HepG2 (cell line): ENCODE results near the gene LRRC73. TPM values are rescaled to one million over a fixed set of nuclear protein-coding genes. Genes with fewer than 3 reads are reported as not detected.

Source experiments
- BRCA1 ChIP-seq: sonication (generic); formaldehyde crosslinking; IDR thresholded peaks from 2 replicates; pipeline ENCODE4 v1.4.0; 2020; ENCODE audit warnings: missing genetic modification reagents
- DNMT1 ChIP-seq: sonication (generic); formaldehyde crosslinking; IDR thresholded peaks from 2 replicates; pipeline ENCODE4 v1.5.1; 2020; ENCODE audit warnings: mild to moderate bottlenecking, missing genetic modification reagents
- ETV6 ChIP-seq: sonication (generic); formaldehyde crosslinking; conservative IDR thresholded peaks from 2 replicates; pipeline ENCODE4 v1.4.0; 2020; ENCODE audit warnings: missing genetic modification reagents
- HHEX ChIP-seq: IDR thresholded peaks from 2 replicates; pipeline ENCODE4 v1.6.1; 2016; ENCODE audit warnings: control low read depth
- HOXA7 ChIP-seq: sonication (generic); formaldehyde crosslinking; IDR thresholded peaks from 2 replicates; pipeline ENCODE4 v1.8.1; 2022; ENCODE audit warnings: mild to moderate bottlenecking, missing genetic modification reagents, moderate library complexity
- ISX ChIP-seq: sonication (generic); formaldehyde crosslinking; conservative IDR thresholded peaks from 2 replicates; pipeline ENCODE4 v1.5.0; 2020; ENCODE audit warnings: missing genetic modification reagents
- KDM5B ChIP-seq: sonication (generic); formaldehyde crosslinking; IDR thresholded peaks from 2 replicates; pipeline ENCODE4 v1.4.0; 2020; ENCODE audit warnings: missing genetic modification reagents, mild to moderate bottlenecking, borderline replicate concordance
- LCORL ChIP-seq, 2 experiments: fragments of 450-650 bp in 1 of 2; sonication (generic) in 1 of 2; formaldehyde crosslinking in 1 of 2; IDR thresholded peaks; 2 replicates each; pipeline versions ENCODE4 v1.5.0 to v1.6.1; 2017 to 2020; ENCODE audit warnings: antibody characterized with exemption in 1 of 2, missing genetic modification reagents in 1 of 2
- MIER2 ChIP-seq: IDR thresholded peaks from 2 replicates; pipeline ENCODE4 v1.6.1; 2016; ENCODE audit warnings: missing biosample characterization, missing genetic modification reagents
- ONECUT2 ChIP-seq: sonication (generic); formaldehyde crosslinking; IDR thresholded peaks from 2 replicates; pipeline ENCODE4 v1.4.0; 2020; ENCODE audit warnings: missing genetic modification reagents
- PAF1 ChIP-seq: IDR thresholded peaks from 2 replicates; pipeline ENCODE4 v1.6.1; 2016; ENCODE audit warnings: missing genetic modification reagents, missing compliant biosample characterization
- SMAD1 ChIP-seq: sonication (generic); formaldehyde crosslinking; IDR thresholded peaks from 2 replicates; pipeline ENCODE4 v1.4.0; 2020; ENCODE audit warnings: missing genetic modification reagents, low read depth, mild to moderate bottlenecking, borderline replicate concordance
- XBP1 ChIP-seq: sonication (generic); formaldehyde crosslinking; IDR thresholded peaks from 2 replicates; pipeline ENCODE4 v1.5.0; 2020; ENCODE audit warnings: missing genetic modification reagents
- ZNF232 ChIP-seq: sonication (generic); formaldehyde crosslinking; IDR thresholded peaks from 2 replicates; pipeline ENCODE4 v1.4.0; 2020; ENCODE audit warnings: missing genetic modification reagents, borderline replicate concordance
- ZNF282 ChIP-seq: fragments of 450-650 bp; IDR thresholded peaks from 2 replicates; pipeline ENCODE4 v1.6.1; 2018; ENCODE audit not compliant: partially characterized antibody
- ZNF570 ChIP-seq: sonication (generic); formaldehyde crosslinking; IDR thresholded peaks from 2 replicates; pipeline ENCODE4 v1.4.0; 2020; ENCODE audit warnings: mild to moderate bottlenecking, missing genetic modification reagents, borderline replicate concordance
- ZNF781 ChIP-seq: sonication (generic); formaldehyde crosslinking; IDR thresholded peaks from 2 replicates; pipeline ENCODE4 v1.5.1; 2020; ENCODE audit warnings: borderline replicate concordance, mild to moderate bottlenecking, missing genetic modification reagents; ENCODE audit errors: not compliant biosample characterization
- polyA plus RNA-seq, 8 experiments: library from polyadenylated mRNA; depleted of rRNA in 3 of 8; stranded (reverse) in 7 of 8; unstranded in 1 of 8; fragments of >200 nt; fragmentation: Illumina TruSeq in 4 of 8; extraction: Trizol in 4 of 8; gene quantifications; 2 replicates each; pipeline versions ENCODE4 v1.2.1 to v1.2.3, GENCODE V29; 2011 to 2016; ENCODE audit warnings: low read depth in 4 of 8, missing spikeins in 1 of 8, mixed read lengths in 1 of 8; ENCODE audit not compliant: insufficient read depth in 1 of 8
- total RNA-seq, 5 experiments: library from RNA; depleted of rRNA; stranded (reverse); fragments of >200 nt; fragmentation: Illumina TruSeq; extraction: Trizol; gene quantifications; 2 replicates each; pipeline ENCODE4 v1.2.3, GENCODE V29; 2016; ENCODE audit warnings: low read depth in 1 of 5
- TF ChIP-seq, protein P1 (sequence below): sonication (generic); formaldehyde crosslinking; IDR thresholded peaks from 2 replicates; pipeline ENCODE4 v1.4.0; 2020; ENCODE audit warnings: missing genetic modification reagents
- TF ChIP-seq, protein P2 (sequence below), 2 experiments: fragments of 450-650 bp in 1 of 2; sonication (generic) in 1 of 2; formaldehyde crosslinking in 1 of 2; IDR thresholded peaks; 2 replicates each; pipeline versions ENCODE4 v1.6.1 to v1.8.0; 2016 to 2022; ENCODE audit warnings: antibody characterized with exemption in 1 of 2, mild to moderate bottlenecking in 1 of 2, missing genetic modification reagents in 1 of 2

Gene LRRC73
- total and polyA plus RNA-seq, 2 of the 13 experiments (the other 11 are each of a cell fraction or from before 2014, with no cell fraction given): 0.11 to 0.12 TPM

DNA sequence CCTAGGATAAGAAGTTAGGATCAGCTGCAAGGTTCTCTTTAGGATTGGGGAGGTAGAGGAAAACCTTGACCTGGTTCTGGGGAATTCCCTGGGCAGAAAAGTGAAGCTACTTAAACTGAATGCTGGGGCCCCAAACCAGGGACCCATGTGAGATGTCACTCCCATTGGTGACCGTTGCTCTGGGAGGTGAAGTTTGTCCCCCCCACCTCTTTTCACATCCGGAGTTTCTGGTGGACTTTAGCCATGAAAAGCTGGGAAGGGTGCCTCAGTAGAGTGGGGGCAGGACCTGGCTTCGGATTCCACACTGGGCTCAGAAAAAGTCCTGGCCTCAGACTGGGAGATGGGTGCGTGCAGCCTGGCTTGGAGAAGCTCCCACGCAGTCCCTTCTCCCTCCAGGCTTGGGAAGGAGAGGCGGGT is 19.6 kb downstream of the LRRC73 start (continued):
- TF ChIP-seq, protein P1, sequence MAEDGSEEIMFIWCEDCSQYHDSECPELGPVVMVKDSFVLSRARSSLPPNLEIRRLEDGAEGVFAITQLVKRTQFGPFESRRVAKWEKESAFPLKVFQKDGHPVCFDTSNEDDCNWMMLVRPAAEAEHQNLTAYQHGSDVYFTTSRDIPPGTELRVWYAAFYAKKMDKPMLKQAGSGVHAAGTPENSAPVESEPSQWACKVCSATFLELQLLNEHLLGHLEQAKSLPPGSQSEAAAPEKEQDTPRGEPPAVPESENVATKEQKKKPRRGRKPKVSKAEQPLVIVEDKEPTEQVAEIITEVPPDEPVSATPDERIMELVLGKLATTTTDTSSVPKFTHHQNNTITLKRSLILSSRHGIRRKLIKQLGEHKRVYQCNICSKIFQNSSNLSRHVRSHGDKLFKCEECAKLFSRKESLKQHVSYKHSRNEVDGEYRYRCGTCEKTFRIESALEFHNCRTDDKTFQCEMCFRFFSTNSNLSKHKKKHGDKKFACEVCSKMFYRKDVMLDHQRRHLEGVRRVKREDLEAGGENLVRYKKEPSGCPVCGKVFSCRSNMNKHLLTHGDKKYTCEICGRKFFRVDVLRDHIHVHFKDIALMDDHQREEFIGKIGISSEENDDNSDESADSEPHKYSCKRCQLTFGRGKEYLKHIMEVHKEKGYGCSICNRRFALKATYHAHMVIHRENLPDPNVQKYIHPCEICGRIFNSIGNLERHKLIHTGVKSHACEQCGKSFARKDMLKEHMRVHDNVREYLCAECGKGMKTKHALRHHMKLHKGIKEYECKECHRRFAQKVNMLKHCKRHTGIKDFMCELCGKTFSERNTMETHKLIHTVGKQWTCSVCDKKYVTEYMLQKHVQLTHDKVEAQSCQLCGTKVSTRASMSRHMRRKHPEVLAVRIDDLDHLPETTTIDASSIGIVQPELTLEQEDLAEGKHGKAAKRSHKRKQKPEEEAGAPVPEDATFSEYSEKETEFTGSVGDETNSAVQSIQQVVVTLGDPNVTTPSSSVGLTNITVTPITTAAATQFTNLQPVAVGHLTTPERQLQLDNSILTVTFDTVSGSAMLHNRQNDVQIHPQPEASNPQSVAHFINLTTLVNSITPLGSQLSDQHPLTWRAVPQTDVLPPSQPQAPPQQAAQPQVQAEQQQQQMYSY: no peak; the same call in 1 of the 2 replicates
- no peak for TF ChIP-seq PAF1 (CRISPR knock-in tag)
- TF ChIP-seq DNMT1 (CRISPR knock-in tag): no peak
- no peak for TF ChIP-seq XBP1 (CRISPR knock-in tag)
- TF ChIP-seq ZNF781 (CRISPR knock-in tag): no peak
- TF ChIP-seq MIER2 (CRISPR knock-in tag): no peak
- TF ChIP-seq ZNF282: no peak
- TF ChIP-seq BRCA1 (CRISPR knock-in tag): no peak
- no peak for TF ChIP-seq KDM5B (CRISPR knock-in tag)
- TF ChIP-seq, protein P2, sequence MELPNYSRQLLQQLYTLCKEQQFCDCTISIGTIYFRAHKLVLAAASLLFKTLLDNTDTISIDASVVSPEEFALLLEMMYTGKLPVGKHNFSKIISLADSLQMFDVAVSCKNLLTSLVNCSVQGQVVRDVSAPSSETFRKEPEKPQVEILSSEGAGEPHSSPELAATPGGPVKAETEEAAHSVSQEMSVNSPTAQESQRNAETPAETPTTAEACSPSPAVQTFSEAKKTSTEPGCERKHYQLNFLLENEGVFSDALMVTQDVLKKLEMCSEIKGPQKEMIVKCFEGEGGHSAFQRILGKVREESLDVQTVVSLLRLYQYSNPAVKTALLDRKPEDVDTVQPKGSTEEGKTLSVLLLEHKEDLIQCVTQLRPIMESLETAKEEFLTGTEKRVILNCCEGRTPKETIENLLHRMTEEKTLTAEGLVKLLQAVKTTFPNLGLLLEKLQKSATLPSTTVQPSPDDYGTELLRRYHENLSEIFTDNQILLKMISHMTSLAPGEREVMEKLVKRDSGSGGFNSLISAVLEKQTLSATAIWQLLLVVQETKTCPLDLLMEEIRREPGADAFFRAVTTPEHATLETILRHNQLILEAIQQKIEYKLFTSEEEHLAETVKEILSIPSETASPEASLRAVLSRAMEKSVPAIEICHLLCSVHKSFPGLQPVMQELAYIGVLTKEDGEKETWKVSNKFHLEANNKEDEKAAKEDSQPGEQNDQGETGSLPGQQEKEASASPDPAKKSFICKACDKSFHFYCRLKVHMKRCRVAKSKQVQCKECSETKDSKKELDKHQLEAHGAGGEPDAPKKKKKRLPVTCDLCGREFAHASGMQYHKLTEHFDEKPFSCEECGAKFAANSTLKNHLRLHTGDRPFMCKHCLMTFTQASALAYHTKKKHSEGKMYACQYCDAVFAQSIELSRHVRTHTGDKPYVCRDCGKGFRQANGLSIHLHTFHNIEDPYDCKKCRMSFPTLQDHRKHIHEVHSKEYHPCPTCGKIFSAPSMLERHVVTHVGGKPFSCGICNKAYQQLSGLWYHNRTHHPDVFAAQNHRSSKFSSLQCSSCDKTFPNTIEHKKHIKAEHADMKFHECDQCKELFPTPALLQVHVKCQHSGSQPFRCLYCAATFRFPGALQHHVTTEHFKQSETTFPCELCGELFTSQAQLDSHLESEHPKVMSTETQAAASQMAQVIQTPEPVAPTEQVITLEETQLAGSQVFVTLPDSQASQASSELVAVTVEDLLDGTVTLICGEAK (IDR thresholded peaks at IDR 0.05): no peak
- TF ChIP-seq, protein P2 (CRISPR knock-in tag; IDR thresholded peaks at IDR 0.05): 0 out of 2 replicates have a peak, but pooled peaks have one; percentile 72
- no peak for TF ChIP-seq ETV6 (CRISPR knock-in tag)
- TF ChIP-seq ZNF570: no peak
- TF ChIP-seq HOXA7 (CRISPR knock-in tag): no peak
- TF ChIP-seq ISX (CRISPR knock-in tag): no peak
- no peak for TF ChIP-seq LCORL (IDR thresholded peaks at IDR 0.05)
- TF ChIP-seq LCORL (CRISPR knock-in tag; IDR thresholded peaks at IDR 0.05): no peak
- TF ChIP-seq ONECUT2 (CRISPR knock-in tag): 0 out of 2 replicates have a peak, but pooled peaks have one; percentile 25
- TF ChIP-seq ZNF232: peak; percentile 94; the same call in 1 of the 2 replicates
- TF ChIP-seq SMAD1: no peak
- peak; percentile 58; the same call in 1 of the 2 replicates for TF ChIP-seq HHEX (CRISPR knock-in tag)
